EL (cell line): ENCODE data around the gene INS.
"Not testable (repeated sequence)": the region's sequence is repeated elsewhere in the genome, so short reads cannot be mapped to it uniquely, and the experiment has no call there.

ENCODE experiments used
- DNase-seq: peaks from one replicate; pipeline ENCODE4 v3.0.0-alpha.2; 2016

INS gene

DNA sequence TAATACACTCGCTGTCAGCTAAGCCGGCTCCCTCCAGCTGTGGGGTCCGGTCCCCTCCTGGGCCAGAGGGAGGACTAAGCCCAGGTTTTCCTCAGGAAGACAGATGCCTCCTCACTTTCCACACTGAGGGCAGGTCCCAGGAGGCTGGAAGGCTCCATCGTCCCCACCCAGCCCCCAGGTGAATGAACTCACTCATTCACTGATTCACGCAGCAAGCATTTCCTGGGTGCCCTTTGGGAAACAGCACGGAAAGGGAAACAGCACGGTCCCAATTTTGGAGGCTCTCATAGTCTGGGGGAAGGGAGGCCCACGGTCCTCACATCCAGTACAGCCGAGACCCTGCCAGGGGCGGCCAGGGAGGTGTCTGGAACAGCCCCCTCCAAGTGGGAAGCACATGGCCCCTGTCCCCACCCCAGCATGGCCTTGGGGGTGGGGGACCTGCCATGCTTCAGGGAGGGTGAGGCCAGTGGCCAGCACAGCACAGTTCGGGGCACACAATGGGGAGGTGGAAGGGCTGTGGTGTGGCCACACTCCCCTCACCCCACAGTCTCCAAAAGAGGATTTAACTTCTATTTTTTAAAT is 19.9 kb upstream of the INS start:
- DNase-seq, result peak; percentile 60

- DNase-seq, result no peak
Measured at GRCh38 chr11:2180347-2180746, 19.3 kb upstream of the INS start.

DNA sequence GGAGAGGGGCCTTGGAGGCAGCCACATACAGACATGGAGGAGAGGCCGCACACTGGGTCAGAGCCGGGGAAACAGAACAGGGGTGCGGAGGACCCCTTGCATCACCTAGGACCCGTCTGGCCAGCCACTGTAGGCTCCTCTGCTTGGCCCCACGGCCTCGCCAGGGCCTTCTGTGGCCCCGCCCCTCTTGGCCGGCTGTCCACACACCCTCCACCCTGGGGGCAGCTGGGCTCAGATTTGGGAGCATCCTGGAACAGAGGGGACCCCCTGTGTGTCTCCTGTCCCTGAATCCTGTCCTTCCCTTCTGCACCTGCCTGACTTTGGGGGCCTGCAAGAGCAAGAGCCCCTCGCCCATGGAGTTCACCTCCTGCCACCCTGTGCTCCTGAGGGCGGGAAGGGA is 18.5 kb upstream of the INS start:
- DNase-seq, result no peak

DNA sequence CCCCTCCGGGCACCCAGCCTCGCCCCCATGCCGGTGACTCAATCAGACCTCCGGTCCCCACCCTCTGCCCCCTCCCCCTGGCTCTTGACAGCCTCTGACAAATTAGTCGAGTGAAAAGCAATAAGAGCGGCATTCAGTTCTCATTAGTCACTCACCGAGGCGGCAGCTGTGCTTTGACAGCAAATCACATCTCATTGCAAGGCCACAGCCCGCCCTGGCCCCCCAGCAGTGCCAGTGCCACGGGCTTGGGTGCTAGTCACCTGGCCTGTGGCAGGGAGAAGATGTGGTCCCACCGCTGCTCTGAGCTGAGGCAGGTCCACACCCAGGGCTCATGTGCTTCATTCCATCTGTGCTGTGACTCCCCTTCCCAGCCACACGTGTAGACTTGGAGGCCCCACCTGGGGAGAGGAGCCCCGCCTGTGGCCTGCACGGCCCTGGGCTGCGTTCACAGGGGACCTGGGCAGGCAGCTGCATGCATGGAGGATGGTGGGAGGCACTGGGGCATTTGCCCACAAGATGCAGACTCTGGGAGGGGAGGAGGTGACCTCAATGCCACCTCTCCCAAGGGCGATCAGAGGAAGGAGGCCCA is 18.0 kb upstream of the INS start:
- peak; percentile 88 for DNase-seq

DNA sequence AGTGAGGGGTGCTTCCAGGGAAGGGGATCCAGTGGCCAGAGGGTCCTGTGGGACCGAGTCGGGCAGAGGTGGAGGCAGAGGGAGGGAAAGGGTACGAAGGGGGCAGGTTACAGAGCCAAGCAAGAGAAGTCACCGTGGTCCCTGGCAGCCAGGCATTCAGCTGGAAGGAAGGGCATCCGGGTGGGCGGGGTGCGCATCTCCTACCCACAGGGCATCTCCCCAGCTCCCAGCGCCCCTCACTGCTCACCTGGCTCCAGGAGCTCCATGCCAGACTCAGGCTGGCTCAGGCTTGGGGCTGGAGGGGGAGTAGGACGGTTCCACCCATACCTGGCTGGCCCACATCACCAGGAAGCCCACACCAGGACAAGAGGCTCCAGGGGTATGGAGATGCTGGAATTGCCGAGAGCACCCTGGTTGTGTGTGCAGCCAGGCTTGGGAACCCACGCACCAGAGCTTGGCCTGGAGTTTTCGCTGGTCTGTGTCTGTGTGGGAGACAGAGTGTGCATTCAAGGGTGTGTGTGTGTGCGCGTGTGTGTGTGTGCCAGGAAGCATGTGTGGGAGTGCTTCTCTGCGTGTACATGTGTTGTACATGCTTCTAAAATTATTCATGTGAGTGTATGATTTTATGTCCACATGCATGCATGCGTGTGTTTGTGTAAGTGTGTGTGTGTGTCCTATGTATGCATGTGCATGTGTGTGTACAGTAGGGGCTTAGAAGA is 17.2 kb upstream of the INS start:
- not testable (repeated sequence) for DNase-seq

GRCh38 chr11:2177076-2177475 is 16.1 kb upstream of the INS start:
- no peak for DNase-seq

DNA sequence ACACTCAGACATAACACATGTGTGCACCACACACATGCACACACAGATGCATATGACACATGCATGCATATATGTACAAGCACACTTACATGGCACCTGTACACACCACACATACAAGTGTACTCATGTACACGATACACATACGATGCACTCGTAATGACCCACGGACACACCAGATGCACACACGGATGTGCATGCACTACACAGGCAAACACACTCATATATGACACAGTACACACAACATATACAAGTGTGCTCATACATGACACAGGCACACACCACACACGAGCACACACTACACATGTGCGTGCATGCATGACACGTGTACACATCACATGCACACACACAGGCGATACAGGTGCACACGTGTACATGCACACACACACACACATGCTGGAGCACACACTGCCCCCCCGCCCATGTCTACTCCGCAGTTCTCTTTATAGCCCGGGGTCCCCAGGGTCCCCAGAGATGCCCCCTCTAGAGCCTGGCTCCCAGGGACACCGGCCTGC is 15.4 kb upstream of the INS start:
- DNase-seq, result no peak

- peak; percentile 94 for DNase-seq
Measured at GRCh38 chr11:2175659-2176058, 14.7 kb upstream of the INS start.

DNA sequence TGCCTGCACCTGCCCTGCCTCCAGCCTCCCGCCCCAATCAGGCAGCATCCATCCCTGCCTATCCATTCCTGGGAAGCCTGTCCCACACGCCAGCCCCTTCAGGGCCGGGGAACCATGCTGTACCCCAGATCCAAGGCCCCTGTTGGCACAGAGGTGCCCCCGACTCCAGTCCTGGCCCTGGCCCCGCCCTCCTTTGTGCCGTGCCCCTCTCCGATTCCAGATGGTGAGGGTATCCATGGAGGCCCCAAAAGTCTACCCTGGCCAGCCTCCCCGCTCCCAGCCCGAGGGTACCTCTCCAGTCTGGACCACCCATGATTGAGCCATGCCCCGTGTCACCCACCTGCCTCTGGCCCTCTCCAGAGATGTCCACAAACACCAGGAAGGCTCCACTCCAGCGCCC is 13.4 kb upstream of the INS start:
- DNase-seq, result no peak

GRCh38 chr11:2173761-2174160 is 12.8 kb upstream of the INS start:
- DNase-seq, result no peak

- peak; percentile 17 for DNase-seq
Measured at GRCh38 chr11:2173150-2173693, 12.2 kb upstream of the INS start.

DNA sequence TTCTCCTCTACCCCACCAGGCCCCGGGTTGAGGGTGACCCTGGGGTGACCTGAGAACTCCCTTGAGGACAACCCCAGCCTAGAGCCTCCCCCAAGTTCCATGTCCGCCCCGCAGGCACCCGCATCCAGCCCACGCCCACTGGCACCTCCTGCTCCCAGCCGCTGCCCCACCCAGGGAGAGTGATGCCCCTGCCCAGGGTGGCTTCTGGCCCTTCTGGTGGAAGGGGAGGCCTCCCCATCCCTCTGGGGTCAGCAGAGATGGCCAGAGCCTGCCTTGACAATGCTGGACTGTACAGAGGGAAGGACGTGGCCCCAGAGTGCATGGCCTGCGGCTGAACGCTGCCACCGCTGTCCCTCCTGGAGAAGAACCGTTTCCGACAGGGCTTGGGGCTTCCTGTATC is 11.7 kb upstream of the INS start:
- no peak for DNase-seq

DNA sequence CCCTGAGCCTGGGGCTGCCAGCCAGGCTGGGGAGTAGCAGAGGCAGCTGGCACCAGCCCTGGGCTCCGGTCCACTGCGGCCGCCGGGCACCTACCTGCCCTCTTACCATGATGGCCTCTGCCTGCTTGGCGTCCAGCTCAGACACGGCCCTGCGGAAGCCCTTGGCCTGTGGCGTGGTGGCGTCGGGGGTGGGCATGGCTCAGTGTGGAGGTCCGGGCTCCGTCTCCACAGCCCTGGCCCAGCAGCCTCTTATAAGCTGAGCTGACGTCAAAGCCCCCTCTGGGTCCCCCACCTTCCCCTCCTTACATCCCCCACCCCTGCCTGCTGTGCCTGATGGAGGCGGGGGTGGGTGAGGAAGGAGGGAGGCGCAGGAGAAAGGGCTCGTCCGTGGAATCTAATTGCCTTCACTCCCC is 10.6 kb upstream of the INS start, which contains the start of gene TH:
Gene TH (minus strand): TSS at position 225 of the 413 bp plus-strand sequence. CDS start 29 bp downstream, at position 196.
- peak; percentile 11 for DNase-seq

- no peak for DNase-seq
Measured at GRCh38 chr11:2169626-2170570, 8.9 kb upstream of the INS start.

- DNase-seq, result no peak
Measured at GRCh38 chr11:2169005-2169378, 8.0 kb upstream of the INS start.

GRCh38 chr11:2168286-2169004 is 7.4 kb upstream of the INS start:
- no peak for DNase-seq

GRCh38 chr11:2167141-2168045 is 6.4 kb upstream of the INS start:
- DNase-seq, result no peak

- peak; percentile 25 for DNase-seq
Measured at GRCh38 chr11:2166091-2166851, 5.3 kb upstream of the INS start.

DNA sequence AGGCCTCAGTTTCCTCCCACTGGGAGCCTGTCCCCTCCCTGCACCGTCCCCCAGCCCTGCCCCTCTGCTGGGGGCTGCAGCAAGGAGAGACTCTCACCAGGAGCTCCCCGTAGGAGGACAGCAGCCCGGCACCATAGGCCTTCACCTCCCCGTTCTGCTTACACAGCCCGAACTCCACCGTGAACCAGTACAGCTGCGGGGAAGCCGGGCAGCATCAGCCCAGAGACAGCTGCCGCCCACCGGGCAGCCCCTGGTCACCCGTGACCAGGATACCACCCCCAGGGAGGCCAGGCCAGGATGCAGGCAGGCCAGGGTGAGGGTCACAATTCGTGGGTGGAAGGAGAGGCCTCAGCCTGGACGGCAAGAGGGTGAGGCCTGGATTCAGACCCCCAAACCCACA is 4.6 kb upstream of the INS start:
- no peak for DNase-seq
